Neural progenitor cell (in vitro differentiated cells): ENCODE results near the gene B4GALNT3. TPM values are rescaled to one million over a fixed set of nuclear protein-coding genes. Genes with fewer than 3 reads are reported as not detected.

Experiments used
- DNase-seq: peaks from one replicate; pipeline ENCODE4 v3.0.0-alpha.2; 2016; ENCODE audit warnings: low spot score
- H2AFZ ChIP-seq: fragments of 200-600 bp; sonication (generic); replicated peaks from 2 replicates; pipeline ENCODE4 v1.6.1; 2016; ENCODE audit warnings: antibody characterized with exemption
- H3F3A ChIP-seq: fragments of 200-600 bp; sonication (generic); 2 replicates; pipeline ENCODE4 v1.6.1; 2016; ENCODE audit warnings: antibody characterized with exemption, low read depth
- H3K27ac ChIP-seq: fragments of 200-600 bp; sonication (generic); 2 replicates; pipeline ENCODE4 v1.5.1; 2016; ENCODE audit warnings: mild to moderate bottlenecking
- H3K27me3 ChIP-seq: fragments of 200-600 bp; sonication (generic); 2 replicates; pipeline ENCODE4 v1.6.1; 2016; ENCODE audit warnings: mild to moderate bottlenecking, moderate library complexity
- H3K36me3 ChIP-seq: fragments of 200-600 bp; sonication (generic); 2 replicates; pipeline ENCODE4 v1.5.1; 2016
- H3K4me1 ChIP-seq: fragments of 200-600 bp; sonication (generic); 2 replicates; pipeline ENCODE4 v1.6.1; 2016; ENCODE audit warnings: mixed run types
- H3K4me2 ChIP-seq: fragments of 200-600 bp; sonication (generic); 2 replicates; pipeline ENCODE4 v1.6.1; 2016
- H3K4me3 ChIP-seq: fragments of 200-600 bp; sonication (generic); 2 replicates; pipeline ENCODE4 v1.5.1; 2016
- H3K79me2 ChIP-seq: fragments of 200-600 bp; sonication (generic); 2 replicates; pipeline ENCODE4 v1.6.1; 2016; ENCODE audit warnings: low read depth
- H3K9ac ChIP-seq: fragments of 200-600 bp; sonication (generic); 2 replicates; pipeline ENCODE4 v1.6.1; 2016
- H3K9me3 ChIP-seq: fragments of 200-600 bp; sonication (generic); 2 replicates; pipeline ENCODE4 v1.5.1; 2016; ENCODE audit warnings: low read depth
- H4K20me1 ChIP-seq: fragments of 200-600 bp; sonication (generic); 2 replicates; pipeline ENCODE4 v1.6.1; 2016; ENCODE audit warnings: low read depth
- H3K27ac Mint-ChIP-seq: 3 replicates; pipeline ENCODE4 v1.8.0; 2021; ENCODE audit warnings: mixed read lengths
- H3K27me3 Mint-ChIP-seq: 2 replicates; pipeline ENCODE4 v1.8.0; 2022; ENCODE audit warnings: low read depth, mild to moderate bottlenecking, inconsistent platforms, moderate library complexity, mixed read lengths; ENCODE audit not compliant: insufficient read depth
- H3K36me3 Mint-ChIP-seq: 3 replicates; pipeline ENCODE4 v1.8.0; 2021; ENCODE audit warnings: mixed read lengths
- H3K4me1 Mint-ChIP-seq: 3 replicates; pipeline ENCODE4 v1.8.0; 2021; ENCODE audit warnings: mixed read lengths
- H3K4me3 Mint-ChIP-seq: 3 replicates; pipeline ENCODE4 v1.8.0; 2021; ENCODE audit warnings: mild to moderate bottlenecking, moderate library complexity, mixed read lengths
- H3K9me3 Mint-ChIP-seq: 3 replicates; pipeline ENCODE4 v1.8.0; 2020; ENCODE audit warnings: mixed read lengths
- CTCF ChIP-seq: fragments of 200-600 bp; sonication (generic); IDR thresholded peaks from 2 replicates; pipeline ENCODE4 v1.5.1; 2017; ENCODE audit warnings: antibody characterized with exemption, mild to moderate bottlenecking
- EZH2 ChIP-seq: fragments of 200-600 bp; sonication (generic); IDR thresholded peaks from 2 replicates; pipeline ENCODE4 v1.6.1; 2017; ENCODE audit warnings: antibody characterized with exemption, mild to moderate bottlenecking, moderate library complexity
- EZH2phosphoT487 ChIP-seq: fragments of 200-600 bp; sonication (generic); IDR thresholded peaks from 2 replicates; pipeline ENCODE4 v1.6.1; 2017; ENCODE audit warnings: antibody characterized with exemption
- total RNA-seq: library from RNA; depleted of rRNA; stranded (reverse); fragments of >200 nt; gene quantifications from 2 replicates; pipeline ENCODE4 v1.2.3, GENCODE V29; 2015; ENCODE audit warnings: low replicate concordance

The B4GALNT3 gene
- total RNA-seq, 1 donor from 2014 or later = 29.0 TPM

GRCh38 chr12:536751-537245, 77.1 kb downstream of the B4GALNT3 start:
- Histone ChIP-seq H3K9ac (no peak overlapping the region), H3K36me3 (no peaks in the 10 kb centered on the region), H3K9me3 (no peaks in the 10 kb centered on the region), H2AFZ (no peak overlapping the region), H3K27ac (peak overlapping the region; percentile 12), H3K4me3 (no peak overlapping the region), H3K27me3 (no peaks in the 10 kb centered on the region), H3K4me1 (peaks cover 20% of the 10 kb centered on the region), H3F3A (peaks cover 4% of the 10 kb centered on the region), H4K20me1 (no peaks in the 10 kb centered on the region), H3K79me2 (no peaks in the 10 kb centered on the region), H3K4me2 (no peak overlapping the region)
- peaks cover 9% of the 10 kb centered on the region for H3K9me3 Mint-ChIP-seq
- peaks cover 4% of the 10 kb centered on the region for H3K27me3 Mint-ChIP-seq
- no peak overlapping the region for H3K27ac Mint-ChIP-seq
- no peak for TF ChIP-seq EZH2
- TF ChIP-seq EZH2phosphoT487 = no peak
- no peak for DNase-seq
- no peaks in the 10 kb centered on the region for H3K36me3 Mint-ChIP-seq
- no peak overlapping the region for H3K4me3 Mint-ChIP-seq
- H3K4me1 Mint-ChIP-seq = peaks cover 16% of the 10 kb centered on the region

- Mint-ChIP-seq H3K27ac (no peak overlapping the region), H3K4me1 (peaks cover 26% of the 10 kb centered on the region), H3K4me3 (no peak overlapping the region), H3K36me3 (no peaks in the 10 kb centered on the region), H3K27me3 (peaks cover 4% of the 10 kb centered on the region), H3K9me3 (peaks cover under 1% of the 10 kb centered on the region)
- Histone ChIP-seq H3K79me2 (no peaks in the 10 kb centered on the region), H3K4me1 (peaks cover 29% of the 10 kb centered on the region), H3K9me3 (no peaks in the 10 kb centered on the region), H3K4me3 (no peak overlapping the region), H3K9ac (no peak overlapping the region), H3K4me2 (no peak overlapping the region), H3K27me3 (no peaks in the 10 kb centered on the region), H3K36me3 (no peaks in the 10 kb centered on the region), H3K27ac (no peak overlapping the region), H2AFZ (no peak overlapping the region), H3F3A (peaks cover 13% of the 10 kb centered on the region), H4K20me1 (no peaks in the 10 kb centered on the region)
- no peak for DNase-seq
- TF ChIP-seq CTCF (no peak), EZH2 (no peak), EZH2phosphoT487 (no peak)
Measured at GRCh38 chr12:537772-538171, 78.0 kb downstream of the B4GALNT3 start.

GRCh38 chr12:538731-539539, 79.2 kb downstream of the B4GALNT3 start:
- no peak overlapping the region for H3K4me3 Mint-ChIP-seq
- H3K4me1 ChIP-seq = peaks cover 32% of the 10 kb centered on the region
- no peaks in the 10 kb centered on the region for H3K9me3 Mint-ChIP-seq
- H3K27me3 ChIP-seq = no peaks in the 10 kb centered on the region
- no peak overlapping the region for H3K4me3 ChIP-seq
- DNase-seq = no peak
- no peak overlapping the region for H2AFZ ChIP-seq
- H4K20me1 ChIP-seq = no peaks in the 10 kb centered on the region
- H3K79me2 ChIP-seq = no peaks in the 10 kb centered on the region
- no peak overlapping the region for H3K4me2 ChIP-seq
- peaks cover 2% of the 10 kb centered on the region for H3K27me3 Mint-ChIP-seq
- no peaks in the 10 kb centered on the region for H3K36me3 ChIP-seq
- H3K9me3 ChIP-seq = no peaks in the 10 kb centered on the region
- TF ChIP-seq CTCF (no peak), EZH2phosphoT487 (no peak), EZH2 (no peak)
- H3F3A ChIP-seq = peaks cover 13% of the 10 kb centered on the region
- H3K27ac ChIP-seq = no peak overlapping the region
- no peak overlapping the region for H3K9ac ChIP-seq
- peak overlapping the region; percentile 72 for H3K27ac Mint-ChIP-seq
- H3K36me3 Mint-ChIP-seq = no peaks in the 10 kb centered on the region
- H3K4me1 Mint-ChIP-seq = peaks cover 29% of the 10 kb centered on the region
